Renal pelvis (tissue), 4 donors: ENCODE data around the gene ARHGAP4. TPM values are rescaled to one million over a fixed set of nuclear protein-coding genes. Genes with fewer than 3 reads are reported as not detected.

ENCODE experiments used
- DNase-seq: peaks from one replicate; pipeline ENCODE4 v3.0.0-alpha.2; 2013
- polyA plus RNA-seq, 3 donors: library from polyadenylated mRNA; unstranded; fragments of 120-200 nt; gene quantifications; one replicate each; pipeline ENCODE4 v1.2.1, GENCODE V29; 2013; ENCODE audit not compliant: insufficient read length in 3 of 3

ARHGAP4 gene
- polyA plus RNA-seq, 3 donors = 34.2 to 44.8 (median 40.7) TPM

DNA sequence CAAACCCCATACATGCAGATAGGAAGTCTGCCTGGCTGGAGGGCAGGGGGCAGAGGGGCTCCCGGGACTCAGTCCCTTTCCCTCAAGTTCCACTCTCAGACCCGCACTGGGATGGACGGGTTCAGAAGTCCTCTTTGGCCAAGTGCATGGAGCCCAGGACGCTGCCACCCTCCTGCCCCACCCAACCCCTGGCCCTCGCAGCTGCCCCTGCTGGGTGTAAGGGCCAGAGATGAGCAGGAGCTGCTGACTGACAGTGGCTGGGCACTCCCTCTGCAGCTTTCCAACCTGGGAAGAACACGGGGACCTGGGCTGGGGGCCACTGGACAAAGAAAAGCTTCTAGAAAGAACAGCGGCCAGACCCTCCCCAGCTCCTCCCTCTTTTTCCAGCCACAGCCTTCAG is 43.5 kb downstream of the ARHGAP4 start:
- DNase-seq = no peak

DNA sequence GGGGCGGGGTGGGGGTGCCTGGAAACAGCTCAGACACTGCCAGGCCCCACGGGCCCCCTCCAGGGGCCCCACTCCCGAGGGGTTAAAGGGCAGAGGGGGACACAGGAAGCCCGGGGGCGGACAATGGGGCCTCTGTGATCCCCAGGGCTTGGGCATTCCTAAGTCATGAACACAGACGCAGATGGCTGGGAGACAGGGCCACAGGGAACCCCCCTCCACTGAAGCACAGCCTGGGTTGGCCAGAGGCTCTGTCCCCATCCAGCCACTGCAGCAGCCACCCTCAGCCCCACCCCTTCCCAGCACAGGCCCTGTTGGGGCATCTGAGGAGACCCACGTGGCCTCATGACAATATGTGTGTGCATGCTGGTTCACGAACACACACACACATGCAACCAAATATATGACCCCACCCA is 44.0 kb downstream of the ARHGAP4 start:
- no peak for DNase-seq

GRCh38 chrX:153881281-153881680 is 44.8 kb downstream of the ARHGAP4 start:
- no peak for DNase-seq

- DNase-seq = no peak
Observed at GRCh38 chrX:153880440-153880815, 45.6 kb downstream of the ARHGAP4 start.

- no peak for DNase-seq
Observed at GRCh38 chrX:153879741-153880439, 46.2 kb downstream of the ARHGAP4 start.

DNA sequence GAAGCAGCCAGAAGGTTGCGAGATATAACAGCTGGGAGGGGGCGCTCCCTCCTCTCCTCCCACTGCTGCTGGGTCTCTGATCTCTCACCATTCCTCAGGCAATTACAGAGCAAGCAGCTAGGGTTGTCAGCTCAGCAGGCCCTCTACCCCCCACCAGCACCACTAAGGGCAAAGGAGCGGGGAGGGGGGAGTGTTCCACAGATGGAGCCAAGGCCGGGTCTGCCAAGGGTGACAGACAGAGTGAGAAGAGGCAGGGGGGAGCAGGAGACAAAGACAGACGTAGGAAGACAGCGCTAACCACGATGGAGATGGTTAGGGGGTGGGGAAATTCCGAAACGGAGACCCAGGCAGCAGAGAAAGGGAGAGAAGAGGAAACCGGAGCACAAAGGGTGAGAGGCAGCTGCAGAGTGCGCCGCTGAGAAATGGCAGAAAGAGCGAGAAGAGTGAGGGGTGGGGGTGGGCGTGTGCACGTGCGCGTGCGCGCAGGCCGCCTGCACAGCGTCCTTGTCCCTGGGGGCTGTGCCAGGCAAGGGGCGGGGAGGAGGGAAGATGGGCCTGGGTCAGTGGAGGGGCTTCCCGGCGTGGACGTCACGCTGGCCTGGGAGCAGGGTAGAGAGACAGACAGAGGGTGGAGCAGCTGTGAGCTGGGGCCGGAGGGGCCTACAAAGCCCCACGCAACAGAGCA is 47.0 kb downstream of the ARHGAP4 start:
- DNase-seq = no peak

DNA sequence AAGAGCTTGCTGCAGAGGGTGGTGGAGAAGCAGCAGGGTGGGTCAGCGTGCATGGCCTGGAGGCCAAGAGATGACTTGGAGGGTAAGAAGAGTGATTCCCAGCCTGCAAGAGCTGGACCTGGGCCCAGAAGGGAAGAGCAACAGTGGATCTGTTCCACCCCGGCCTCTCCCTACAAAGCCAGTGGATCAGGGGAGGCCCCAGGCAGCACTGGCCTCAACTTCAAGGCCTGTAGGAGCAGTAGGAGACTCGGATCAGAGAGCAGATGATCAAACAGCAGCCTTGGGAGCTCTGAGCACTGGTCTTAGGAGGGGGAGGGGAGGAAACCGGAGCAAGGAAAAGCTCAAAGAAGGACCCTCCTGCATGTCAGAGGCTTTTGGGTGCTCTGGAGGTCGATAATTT is 47.7 kb downstream of the ARHGAP4 start:
- DNase-seq = no peak

DNA sequence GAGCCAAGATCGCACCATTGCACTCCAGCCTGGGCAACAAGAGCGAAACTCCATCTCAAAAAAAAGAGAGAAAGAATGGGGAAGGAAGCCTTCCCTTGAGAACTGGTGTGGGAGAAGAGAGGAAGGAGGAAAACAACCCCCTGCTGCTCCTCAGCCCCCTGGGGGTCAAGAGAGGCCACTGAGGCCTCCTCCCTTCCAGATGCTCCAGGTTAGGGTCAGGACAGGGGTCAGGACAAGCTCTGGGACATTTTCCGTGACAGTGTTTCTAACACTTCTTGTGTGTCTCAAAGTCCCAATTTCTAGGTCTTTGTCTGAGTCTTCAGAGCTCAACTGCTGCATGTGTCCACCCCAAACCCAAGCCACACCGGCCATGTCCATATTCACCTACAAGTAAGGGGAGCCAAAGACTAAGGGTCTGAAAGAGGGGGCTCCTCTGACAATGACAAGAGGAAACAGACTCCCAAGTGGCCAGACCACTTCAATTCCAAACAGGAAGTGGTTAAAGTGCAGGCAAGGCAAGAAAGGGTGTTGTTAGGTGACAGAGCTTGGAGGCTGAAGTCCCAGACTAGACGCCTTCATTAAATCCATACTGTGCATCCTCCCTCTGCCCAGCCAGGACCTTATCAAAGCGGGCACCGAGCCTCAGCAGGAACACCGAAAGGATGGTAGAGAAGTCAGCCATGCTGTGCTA is 48.3 kb downstream of the ARHGAP4 start:
- no peak for DNase-seq

DNA sequence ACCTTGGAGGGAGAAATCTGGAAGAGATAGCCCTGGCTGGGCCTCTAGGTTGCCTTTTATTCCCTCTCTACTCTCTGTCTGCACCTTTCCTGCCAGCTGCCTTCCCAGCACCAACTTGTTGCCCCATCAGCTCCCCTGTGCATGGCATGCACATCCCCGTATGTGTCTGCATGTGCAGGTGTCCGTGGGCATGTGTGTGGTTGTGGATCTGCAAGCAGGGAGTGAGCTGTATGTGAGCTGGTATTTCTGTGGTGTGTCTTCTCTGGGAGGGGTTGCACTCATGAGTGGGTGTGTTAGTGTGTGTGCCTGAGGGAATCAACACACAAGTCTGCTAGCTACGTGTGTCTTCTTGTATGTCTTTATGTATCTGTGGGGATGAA is 50.0 kb downstream of the ARHGAP4 start:
- no peak for DNase-seq

GRCh38 chrX:153875391-153876111 is 50.5 kb downstream of the ARHGAP4 start:
- DNase-seq = peak; percentile 46

GRCh38 chrX:153874366-153875125 is 51.5 kb downstream of the ARHGAP4 start:
- DNase-seq = no peak

GRCh38 chrX:153874085-153874365 is 52.0 kb downstream of the ARHGAP4 start:
- DNase-seq = no peak

- no peak for DNase-seq
Observed at GRCh38 chrX:153873282-153874084, 52.6 kb downstream of the ARHGAP4 start.

- DNase-seq = no peak
Observed at GRCh38 chrX:153871946-153872878, 53.9 kb downstream of the ARHGAP4 start.

DNA sequence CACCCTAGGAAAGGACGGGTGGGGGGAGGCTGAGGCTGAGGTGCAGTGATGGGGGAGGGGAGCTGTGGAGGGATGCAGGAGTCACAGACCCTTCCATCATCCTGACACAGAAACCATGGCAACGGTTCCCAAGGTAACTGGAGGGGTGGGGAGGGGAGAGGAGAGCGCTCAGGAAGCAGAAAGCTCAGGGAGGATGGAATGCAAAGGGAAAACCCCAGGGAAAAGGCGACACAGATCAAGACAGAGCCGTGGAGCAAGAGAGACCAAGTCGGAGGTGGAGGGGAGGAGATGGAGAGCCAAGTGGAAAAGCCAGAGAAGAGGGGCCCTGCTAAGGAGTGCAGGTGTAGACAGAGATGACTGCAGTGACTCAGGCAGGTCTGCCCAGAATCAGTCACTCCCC is 54.6 kb downstream of the ARHGAP4 start:
- no peak for DNase-seq

DNA sequence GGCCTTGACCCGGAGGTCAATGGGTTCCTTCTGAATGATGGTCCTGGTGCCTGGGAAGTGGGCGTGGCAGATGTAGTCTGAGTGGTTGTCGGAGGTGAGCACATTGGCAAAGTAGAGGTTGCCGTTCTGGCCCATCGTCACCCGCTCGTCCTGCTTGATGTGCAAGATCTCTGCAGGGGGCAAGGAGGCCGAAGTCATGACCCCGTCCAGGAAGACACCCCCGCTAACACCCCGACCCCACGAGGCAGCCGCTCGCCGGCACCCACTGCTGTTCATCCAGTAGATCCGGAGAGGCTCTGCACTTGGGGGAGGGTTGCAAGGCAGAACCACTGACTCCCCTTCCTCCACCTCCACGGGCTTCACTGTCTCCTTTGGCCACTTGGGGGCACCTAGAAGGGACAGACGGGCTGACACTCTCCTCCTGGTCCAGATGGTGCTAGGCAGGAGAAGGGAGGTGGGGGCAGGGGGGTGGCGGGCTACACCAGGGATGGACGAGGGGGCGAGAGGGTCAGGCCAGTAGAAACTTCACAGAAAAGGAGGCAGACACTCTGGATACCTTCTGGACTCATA is 55.2 kb downstream of the ARHGAP4 start:
- DNase-seq = no peak

DNA sequence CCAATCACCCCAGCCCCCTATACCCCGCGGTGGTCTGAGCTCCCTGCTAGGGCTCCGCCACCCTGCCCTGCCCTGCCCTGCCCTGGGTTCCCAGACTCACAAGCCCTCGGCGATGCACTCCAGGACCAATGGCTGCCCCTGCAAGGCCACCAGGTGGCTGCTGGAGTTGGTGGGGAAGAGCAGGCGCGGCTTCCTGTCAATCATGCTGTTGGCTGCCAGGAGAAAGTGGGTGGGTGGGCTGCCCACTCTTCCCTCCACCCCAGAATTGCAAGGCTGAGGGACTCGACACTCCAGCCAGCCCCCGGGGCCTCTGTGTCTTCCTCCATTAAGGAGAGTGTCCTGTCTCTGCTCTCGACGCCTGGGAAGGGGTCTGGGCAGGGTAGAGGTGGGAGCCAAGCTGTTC is 55.8 kb downstream of the ARHGAP4 start:
- no peak for DNase-seq

DNA sequence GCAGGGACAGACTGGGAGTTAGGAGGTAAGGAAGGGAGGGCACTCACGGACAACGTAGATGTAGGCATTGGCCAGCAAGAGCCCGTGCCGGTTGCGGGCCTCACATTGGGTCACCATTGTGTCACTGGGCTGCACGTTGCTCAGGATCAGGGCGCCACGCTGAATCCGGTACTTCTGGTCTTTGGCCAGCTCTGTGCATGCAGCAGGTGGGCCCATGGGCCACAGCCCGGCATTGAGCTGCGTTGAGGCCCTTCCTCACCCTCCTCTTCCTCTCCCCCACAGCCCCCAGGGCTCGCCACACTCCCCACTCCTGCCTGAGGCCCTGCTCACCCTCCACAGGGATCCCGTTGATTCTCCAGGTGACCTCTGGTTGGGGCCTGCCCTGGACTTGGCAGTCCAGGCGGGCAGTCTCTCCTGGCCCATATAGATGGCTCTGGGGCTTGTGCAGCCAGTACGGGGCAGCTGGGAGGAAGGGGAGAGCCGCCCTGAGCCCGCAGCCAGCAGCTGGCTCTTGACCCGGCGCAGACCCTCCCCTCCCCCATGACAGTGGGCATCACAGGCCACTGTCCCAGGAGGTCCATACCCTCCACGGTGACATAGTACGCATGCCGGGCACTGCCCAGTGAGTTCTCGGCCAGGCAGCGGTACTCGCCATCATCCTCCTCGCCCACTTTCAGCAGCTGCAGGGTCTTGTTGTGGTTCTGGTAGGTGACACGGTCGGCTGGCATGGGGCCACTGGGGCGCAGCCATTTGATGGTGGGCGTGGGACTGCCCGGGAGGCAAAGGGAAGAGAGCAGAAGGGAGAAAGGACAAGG is 56.4 kb downstream of the ARHGAP4 start:
- DNase-seq = no peak
